Esophagus mucosa (tissue), 1 donor: ENCODE data around the gene IQCE. TPM values are rescaled to one million over a fixed set of nuclear protein-coding genes. Genes with fewer than 3 reads are reported as not detected.

Experiments
- ATAC-seq: fragments of 200-7000 bp; cut with Tn5 transposase; one replicate; pipeline ENCODE4 v1.9.1; 2020
- total RNA-seq: library from RNA; stranded (reverse); gene quantifications from one replicate; pipeline ENCODE4 v1.2.4, GENCODE V29; 2023
- donor health status: DM: yes; HTN: yes; CAD: no.

Gene IQCE
- total RNA-seq, 1 donor from 2014 or later, result 7.5 TPM

GRCh38 chr7:2635148-2635668 is 76.4 kb downstream of the IQCE start:
- ATAC-seq, result no peak

- no peak for ATAC-seq
These were observed 77.3 kb downstream of the IQCE start for GRCh38 chr7:2635810-2636701.

DNA sequence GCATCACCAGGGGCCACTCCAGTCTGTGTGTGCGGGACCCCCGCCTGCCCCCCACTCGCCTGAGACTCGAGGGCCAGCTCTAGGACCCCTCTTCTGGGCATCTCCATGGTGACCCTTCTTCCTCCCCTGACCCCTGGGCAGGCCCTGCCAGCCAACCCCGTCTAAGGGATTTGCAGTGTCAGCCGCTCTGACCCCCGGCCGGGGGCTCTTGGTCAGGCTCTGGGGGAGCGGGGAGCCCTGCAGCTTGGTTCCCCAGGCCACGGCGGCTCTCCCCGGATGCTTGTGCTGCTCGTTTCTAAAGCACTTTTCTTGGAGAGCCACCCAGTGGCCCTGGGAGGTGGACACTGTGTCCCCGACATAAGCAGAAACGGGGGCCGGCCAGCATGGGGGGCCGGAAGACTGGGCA is 78.3 kb downstream of the IQCE start:
- ATAC-seq, result no peak

DNA sequence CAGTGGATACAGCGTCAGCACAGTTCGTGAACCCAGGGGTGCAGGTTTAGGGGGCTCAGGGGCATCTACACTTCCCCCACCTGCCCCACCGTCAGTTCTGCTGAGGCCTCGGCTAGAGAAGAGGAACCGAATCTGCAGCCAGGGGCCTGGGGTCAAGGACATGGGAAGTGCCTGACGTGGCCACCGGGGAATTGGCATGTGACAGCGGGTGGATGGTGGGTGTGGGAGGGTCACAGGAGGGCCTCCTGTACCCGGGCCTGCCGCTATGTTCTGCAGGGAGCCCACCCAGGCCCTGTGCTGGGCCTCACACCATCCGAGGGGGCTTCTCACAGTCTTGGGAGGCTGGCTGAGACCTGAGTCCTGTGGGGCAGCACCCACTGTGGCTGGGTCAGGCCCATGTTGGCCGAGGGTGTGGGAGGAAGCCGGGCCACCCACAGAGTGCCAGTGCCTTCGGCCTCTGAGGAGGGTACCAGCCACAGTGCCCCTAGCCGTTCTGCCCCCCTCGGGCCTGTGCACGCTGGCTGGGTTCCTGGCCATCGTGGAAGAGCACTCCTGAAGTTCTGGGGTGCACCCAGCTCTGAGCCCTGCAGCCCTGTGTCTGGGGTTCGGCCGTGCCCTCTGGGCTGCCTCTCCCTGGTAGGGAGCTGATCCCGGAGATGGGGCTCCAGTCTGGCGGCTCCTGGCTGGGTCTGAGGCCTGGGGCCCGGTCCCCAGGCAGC is 78.9 kb downstream of the IQCE start:
- no peak for ATAC-seq

DNA sequence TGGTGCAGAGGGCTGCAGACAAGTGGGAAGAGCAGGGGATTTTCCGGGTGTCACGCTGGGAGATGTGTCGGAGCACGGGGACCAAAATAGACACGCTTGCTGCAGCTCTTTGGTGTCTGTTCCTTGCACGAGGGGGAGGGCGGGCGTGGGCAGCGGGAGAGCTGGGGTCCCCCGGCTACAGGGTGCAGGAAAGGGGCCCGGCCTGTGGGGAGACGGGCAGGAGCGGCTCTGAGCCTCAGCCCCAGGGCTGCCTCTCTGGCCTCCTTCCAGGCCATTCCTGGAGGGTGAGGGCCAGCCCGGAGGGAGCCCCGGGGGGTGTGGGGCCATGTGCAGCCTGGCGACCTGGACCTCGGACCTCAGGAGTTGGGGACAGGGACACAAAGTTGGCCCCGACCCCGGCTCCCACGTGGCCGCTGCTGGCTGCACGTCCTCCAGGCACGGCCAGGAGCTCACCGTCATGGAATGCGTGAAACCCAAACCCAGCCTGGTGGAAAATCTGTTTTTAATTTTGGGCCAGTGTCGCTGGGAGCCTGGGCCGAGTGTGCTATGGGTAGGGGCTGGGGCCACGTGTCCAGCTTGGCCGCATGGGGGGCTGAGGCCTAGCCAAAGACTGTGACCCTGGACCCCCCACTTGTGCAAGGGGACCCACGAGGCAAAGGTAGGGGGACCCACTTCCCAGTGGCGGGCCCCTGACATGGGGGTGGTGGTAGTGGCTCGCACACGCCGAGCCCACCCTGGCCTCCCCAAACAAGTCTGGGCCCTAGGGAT is 79.6 kb downstream of the IQCE start:
- no peak for ATAC-seq

DNA sequence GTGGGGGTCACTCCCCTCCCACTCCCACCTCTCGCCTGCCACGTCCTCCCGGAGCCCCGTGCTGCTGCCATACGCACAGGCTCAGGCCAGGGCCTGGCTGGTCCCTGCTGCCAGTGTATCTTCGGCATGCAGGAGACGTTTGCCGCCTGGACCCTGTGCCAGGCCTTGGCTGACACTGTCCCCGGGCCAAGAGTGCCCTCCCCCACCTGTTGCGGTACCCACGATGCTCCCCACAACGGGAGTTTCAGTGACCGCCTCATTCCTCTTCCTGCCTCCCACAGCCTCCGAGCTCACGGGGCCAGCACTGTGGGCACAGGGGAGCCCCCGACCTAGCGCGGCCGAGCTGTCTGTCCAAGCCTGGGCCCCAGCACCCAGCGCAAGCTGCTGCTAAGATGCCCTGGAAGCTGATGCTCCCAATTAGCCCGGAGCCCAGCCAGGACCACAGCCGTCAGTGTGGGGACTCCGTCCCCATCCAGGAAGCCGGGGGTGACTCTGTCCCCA is 80.5 kb downstream of the IQCE start:
- no peak for ATAC-seq

GRCh38 chr7:2639695-2640481 is 81.1 kb downstream of the IQCE start:
- ATAC-seq, result no peak

- peak; percentile 38 for ATAC-seq
These were observed 81.7 kb downstream of the IQCE start for GRCh38 chr7:2640482-2640830.

DNA sequence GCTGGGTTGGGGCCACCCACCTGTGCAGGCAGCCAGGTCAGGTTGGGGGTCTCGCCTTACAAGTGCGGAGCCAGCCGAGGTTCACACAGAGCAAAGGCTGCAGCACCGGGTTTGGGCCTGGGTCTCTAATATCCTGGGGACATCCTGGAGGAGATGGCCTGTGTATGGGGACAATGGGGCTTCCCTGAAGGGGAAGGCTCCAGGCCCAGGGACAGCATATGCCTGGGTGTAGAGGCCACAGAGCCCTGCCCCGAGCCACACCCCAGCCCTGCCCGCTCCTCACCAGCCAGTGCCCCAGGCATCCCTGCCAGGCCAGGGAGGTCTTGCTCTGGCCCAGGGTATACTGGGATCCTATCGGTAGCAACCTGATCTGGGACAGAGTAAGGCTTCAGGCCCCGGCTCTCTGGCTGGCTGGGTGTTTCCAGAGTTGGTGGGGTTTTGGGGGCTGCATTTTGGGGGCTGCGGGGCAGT is 82.1 kb downstream of the IQCE start:
- ATAC-seq, result peak; percentile 12

DNA sequence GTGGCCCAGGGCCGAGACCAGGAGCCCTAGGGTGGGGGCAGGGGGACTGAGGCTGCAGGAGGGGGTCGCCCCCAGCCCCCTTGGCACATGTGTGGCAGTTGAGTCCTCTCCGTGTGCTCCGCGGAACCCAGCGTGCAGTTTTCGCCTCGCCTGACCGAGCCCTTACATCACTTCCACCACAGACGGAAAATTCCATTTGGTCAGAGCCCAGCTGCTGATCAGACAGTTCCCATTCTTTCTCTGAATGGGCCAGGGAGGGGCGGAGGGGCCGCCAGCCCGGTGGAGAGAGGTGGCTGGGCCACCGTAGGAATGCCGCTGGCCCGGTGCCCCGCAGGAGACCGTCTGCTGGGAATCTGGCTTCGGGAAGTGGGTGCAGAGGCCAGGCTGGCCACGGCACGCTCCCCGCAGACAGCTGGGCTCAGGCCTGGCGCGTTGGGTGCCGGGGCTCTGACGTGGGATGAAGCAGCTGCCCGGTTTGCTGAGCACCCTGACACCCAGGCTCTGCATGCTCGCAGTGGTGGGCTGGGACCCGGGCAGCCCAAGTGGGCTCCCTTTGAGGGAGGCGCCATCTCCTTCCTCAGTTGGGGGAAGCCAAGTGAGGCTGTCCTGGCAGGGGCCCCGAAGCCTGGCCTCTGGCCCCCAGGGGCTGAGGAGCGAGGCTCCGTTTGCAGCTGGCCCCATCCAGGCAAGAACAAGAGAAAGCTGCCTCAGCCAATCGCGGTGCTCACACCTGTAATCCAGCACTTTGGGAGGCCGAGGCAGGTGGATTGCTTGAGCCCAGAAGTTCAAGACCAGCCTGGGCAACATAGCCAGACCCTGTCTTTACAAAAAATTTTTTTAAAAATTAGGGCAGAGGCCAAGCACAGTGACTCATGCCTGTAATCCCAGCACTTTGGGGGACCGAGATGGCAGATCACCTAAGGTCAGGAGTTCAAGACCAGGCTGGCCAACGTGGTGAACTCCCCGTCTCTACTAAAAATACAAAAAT is 82.9 kb downstream of the IQCE start:
- peak; percentile 58 for ATAC-seq

- ATAC-seq, result no peak
These were observed 84.8 kb downstream of the IQCE start for GRCh38 chr7:2643386-2644219.

- ATAC-seq, result no peak
These were observed 85.4 kb downstream of the IQCE start for GRCh38 chr7:2644220-2644561.

DNA sequence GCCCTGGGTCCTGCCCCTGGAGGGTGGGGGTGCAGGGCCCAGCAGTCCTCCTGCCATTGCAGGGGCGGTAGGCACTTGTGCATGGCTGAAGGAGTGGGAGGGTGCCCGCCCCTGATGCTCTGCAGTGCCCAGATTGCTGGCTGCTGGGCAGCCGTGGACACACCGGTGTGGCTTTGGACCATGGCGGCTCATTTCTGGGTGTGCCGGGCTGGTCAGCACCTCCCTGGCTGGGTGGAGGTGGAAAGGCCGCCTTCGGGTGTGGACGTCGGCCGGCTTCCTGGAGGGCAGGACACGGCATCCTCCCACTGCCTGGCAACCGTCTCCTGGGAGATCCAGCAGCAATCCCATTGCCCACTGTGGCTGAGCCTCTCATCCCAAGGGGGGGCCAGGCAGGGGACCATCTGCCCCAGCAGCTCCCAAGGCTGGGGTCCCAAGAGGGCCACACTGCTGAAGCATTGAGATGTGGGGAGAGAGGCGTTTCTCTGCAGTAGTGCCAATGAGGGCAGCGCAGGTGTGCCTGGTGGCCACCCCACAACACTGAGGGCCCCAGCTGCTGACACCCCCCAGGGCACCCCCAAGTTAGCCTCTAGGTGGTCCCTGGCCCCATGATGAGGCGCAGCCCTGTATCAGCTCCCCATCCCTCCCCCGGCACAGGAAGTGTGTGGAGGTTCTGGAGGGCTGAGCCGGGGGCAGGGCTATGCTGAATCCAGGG is 85.9 kb downstream of the IQCE start:
- ATAC-seq, result peak; percentile 9

GRCh38 chr7:2645274-2645868 is 86.6 kb downstream of the IQCE start:
- ATAC-seq, result no peak

GRCh38 chr7:2646336-2646679 is 87.5 kb downstream of the IQCE start:
- no peak for ATAC-seq

GRCh38 chr7:2646680-2647571 is 88.1 kb downstream of the IQCE start:
- no peak for ATAC-seq

GRCh38 chr7:2647594-2648172 is 88.9 kb downstream of the IQCE start:
- ATAC-seq, result no peak
